ENCODE measurements around the gene ZNF557. TPM values are rescaled to one million over a fixed set of nuclear protein-coding genes. Genes with fewer than 3 reads are reported as not detected.

The ZNF557 gene
- total and polyA plus RNA-seq, 2 of the 8 experiments (the other 6 are each of a cell fraction or from before 2014, with no cell fraction given): 1.4 to 7.4 TPM

DNA sequence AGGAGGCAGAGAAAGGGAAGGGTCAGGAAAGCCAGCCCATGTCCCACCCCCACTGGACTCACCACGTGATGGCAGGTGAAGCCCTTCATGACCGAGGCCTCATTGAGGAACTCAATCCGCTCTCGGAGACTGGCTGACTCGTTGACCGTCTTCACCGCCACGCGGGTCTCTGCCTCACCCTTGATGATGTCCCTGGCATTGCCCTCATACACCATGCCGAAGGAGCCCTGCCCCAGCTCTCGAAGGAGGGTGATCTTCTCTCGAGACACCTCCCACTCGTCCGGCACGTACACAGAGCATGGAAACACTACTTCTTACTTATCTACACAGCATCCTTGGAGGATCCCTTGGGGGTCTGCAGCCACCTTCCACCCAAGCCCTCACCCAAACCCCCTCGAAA lies 55.7 kb downstream of the ZNF557 start:
- 94% methylated on average over 16 of the region's 16 CpGs; no CpG with 5 or more reads in 1 of the 2 experiments for WGBS, 2 experiments (ENCODE audit: extremely low coverage in 1 of 2, insufficient coverage in 1 of 2, insufficient read length in 1 of 2, insufficient replicate concordance in 2 of 2, low coverage in 1 of 2, low lambda C conversion rate in 2 of 2, missing lambda C conversion rate in 1 of 2)
- Histone ChIP-seq H3K4me1 (replicated peaks in 1 of 4; ENCODE audit: control insufficient read depth in 3 of 4, insufficient read depth in 4 of 4, low read length in 3 of 4) (no peaks in the 10 kb centered on the region), H3K79me1 (ENCODE audit: low read depth, low read length) (no peaks in the 10 kb centered on the region), H2BK12ac (ENCODE audit: low read depth, low read length) (no peak overlapping the region), H3K27me3 (replicated peaks in 1 of 4; ENCODE audit: control insufficient read depth in 3 of 4, extremely low read depth in 1 of 4, insufficient read depth in 3 of 4, low read length in 3 of 4) (no peaks in the 10 kb centered on the region), H3K18ac (ENCODE audit: extremely low read depth, low read length) (no peak overlapping the region), H4K20me1 (replicated peaks in 1 of 2; ENCODE audit: control insufficient read depth in 1 of 2, insufficient read depth in 2 of 2, low read length in 2 of 2) (no peaks in the 10 kb centered on the region), H3K23ac (ENCODE audit: insufficient read length) (no peak overlapping the region), H3K9me3 (ENCODE audit: insufficient read depth in 2 of 2, low read depth in 1 of 2, low read length in 1 of 2) (peaks cover 7 to 12% of the 10 kb centered on the region in 2 experiments; a peak in 3 of 4 replicates), H2BK15ac (ENCODE audit: low read length) (no peak overlapping the region), H3K4ac (replicated peaks; ENCODE audit: insufficient read length, low read depth, low read length) (no peak overlapping the region), H2AK5ac (ENCODE audit: low read depth, low read length) (no peak overlapping the region), H2BK120ac (replicated peaks; ENCODE audit: low read depth, low read length) (no peak overlapping the region), H4K5ac (ENCODE audit: insufficient read length, low read depth, low read length) (no peak overlapping the region), H4K8ac (ENCODE audit: extremely low read depth, insufficient read depth, low read length) (no peak overlapping the region), H2BK20ac (ENCODE audit: low read length) (no peak overlapping the region), H3K14ac (ENCODE audit: insufficient read length) (no peak overlapping the region), H3K27ac (ENCODE audit: low read depth, low read length) (no peak overlapping the region), H3K79me2 (ENCODE audit: control insufficient read depth in 1 of 2, insufficient read depth in 2 of 2, low read length in 2 of 2) (no peaks in the 10 kb centered on the region), H2AFZ (ENCODE audit: low read length) (no peak overlapping the region), H4K91ac (replicated peaks; ENCODE audit: insufficient read length, low read length) (no peak overlapping the region), H3K36me3 (ENCODE audit: control insufficient read depth in 2 of 4, insufficient read depth in 4 of 4, low read length in 3 of 4) (peaks cover 6 to 43% (median 25%) of the 10 kb centered on the region in 4 experiments; a peak in 6 of 8 replicates), H3K9ac (replicated peaks in 1 of 4; ENCODE audit: extremely low read depth in 1 of 4, low read depth in 3 of 4, low read length in 3 of 4) (no peak overlapping the region), H3K23me2 (ENCODE audit: low read depth, low read length) (no peaks in the 10 kb centered on the region), H3K4me3 (ENCODE audit: extremely low read depth in 1 of 4, insufficient read depth in 2 of 4, low read depth in 3 of 4, low read length in 4 of 4) (no peak overlapping the region), H3K56ac (replicated peaks; ENCODE audit: insufficient read length, low read depth, low read length) (no peak overlapping the region), H2BK5ac (ENCODE audit: low read depth, low read length) (no peak overlapping the region), H3K4me2 (ENCODE audit: insufficient read depth in 1 of 2, low read depth in 2 of 2, low read length in 2 of 2) (no peak overlapping the region)
- TF ChIP-seq ASH2L (IDR thresholded peaks at IDR 0.05; ENCODE audit: low read length) (no peak), PHF8 (conservative IDR thresholded peaks at IDR 0.05; ENCODE audit: low read depth, low read length) (no peak), BRCA1 (IDR thresholded peaks at IDR 0.05; ENCODE audit: low read depth, low read length) (no peak), TEAD4 (IDR thresholded peaks at IDR 0.05; ENCODE audit: low read depth, low read length) (no peak), RNF2 (IDR thresholded peaks at IDR 0.05; ENCODE audit: borderline replicate concordance, low read depth, low read length, missing control alignments, poor library complexity, severe bottlenecking) (no peak), NANOG (IDR thresholded peaks at IDR 0.05; ENCODE audit: insufficient read depth, low read depth, low read length, poor library complexity, severe bottlenecking) (no peak), HDAC6 (IDR thresholded peaks at IDR 0.05; ENCODE audit: low read depth, low read length) (no peak), POLR2AphosphoS5 (IDR thresholded peaks at IDR 0.05; ENCODE audit: low read depth, low read length) (no peak), SP1 (IDR thresholded peaks at IDR 0.05; ENCODE audit: low read depth, low read length) (no peak), SP4 (IDR thresholded peaks at IDR 0.05; ENCODE audit: low read length) (no peak), EZH2 (IDR thresholded peaks at IDR 0.05; ENCODE audit: low read depth, low read length, severe bottlenecking) (no peak), BCL11A (IDR thresholded peaks at IDR 0.05; ENCODE audit: low read depth in 2 of 2, low read length in 2 of 2) (no peak)
- FAIRE-seq (no peak), DNase-seq (ENCODE audit: low read depth in 1 of 2, low spot score in 2 of 2) (no peak)
- POLR2A ChIA-PET (ENCODE audit: partially characterized antibody): interaction anchor here (1.3 kb wide), 1 partner anchor 12 kb away, joined by 3 read pairs; no protein-coding TSS in a partner anchor
- CTCF ChIA-PET (ENCODE audit: partially characterized antibody): interaction anchor here (0.6 to 1.6 kb wide), 2 partner anchors 8 to 213 kb away, joined by 3 read pairs; no protein-coding TSS in a partner anchor

All from H1 (cell line).